A673 (cell line): ENCODE data around the gene ZBTB44. TPM values are rescaled to one million over a fixed set of nuclear protein-coding genes. Genes with fewer than 3 reads are reported as not detected.

ENCODE experiments used
- BruUV-seq: library from RNA; stranded (reverse); fragments of 400-500 nt; replicated peaks from 2 replicates; lab custom pipeline; 2021; lab: Mats Ljungman, UMichigan
- CTCF ChIA-PET: fragments of 300-600 bp; sonication (Branson Sonifier 250); formaldehyde crosslinking; loops from one replicate; lab custom pipeline; 2022; ENCODE audit warnings: antibody characterized with exemption; lab: Charles Lee
- POLR2A ChIA-PET: fragments of 300-600 bp; sonication (Branson Sonifier 250); formaldehyde crosslinking; loops from one replicate; lab custom pipeline; 2022; ENCODE audit warnings: antibody characterized with exemption; ENCODE audit not compliant: low non-redundant PET; lab: Charles Lee
- DNase-seq: peaks from one replicate; pipeline ENCODE4 v3.0.0-alpha.2; 2015; ENCODE audit warnings: low spot score
- H3K27ac ChIP-seq: fragments of 200-600 bp; sonication (generic); 2 replicates; pipeline ENCODE4 v1.5.1; 2016; ENCODE audit warnings: mixed run types, low read depth, mild to moderate bottlenecking, mixed read lengths, antibody characterized with exemption, low read length; ENCODE audit not compliant: poor library complexity, severe bottlenecking
- H3K27me3 ChIP-seq: fragments of 200-600 bp; sonication (generic); replicated peaks from 2 replicates; pipeline ENCODE4 v1.6.1; 2017; ENCODE audit warnings: mixed run types, low read depth, mild to moderate bottlenecking, mixed read lengths, antibody characterized with exemption, low read length; ENCODE audit not compliant: insufficient read depth, poor library complexity
- H3K36me3 ChIP-seq: fragments of 200-600 bp; sonication (generic); 2 replicates; pipeline ENCODE4 v1.6.1; 2016; ENCODE audit warnings: mixed run types, mild to moderate bottlenecking, mixed read lengths, antibody characterized with exemption, low read length; ENCODE audit not compliant: insufficient read depth, poor library complexity, severe bottlenecking
- H3K4me1 ChIP-seq: fragments of 200-600 bp; sonication (generic); 2 replicates; pipeline ENCODE4 v1.6.1; 2017; ENCODE audit warnings: mixed run types, mild to moderate bottlenecking, mixed read lengths, antibody characterized with exemption, low read length; ENCODE audit not compliant: insufficient read depth, poor library complexity, severe bottlenecking
- H3K4me3 ChIP-seq: fragments of 200-600 bp; sonication (generic); 2 replicates; pipeline ENCODE4 v1.5.1; 2016; ENCODE audit warnings: low read depth, mixed run types, mild to moderate bottlenecking, mixed read lengths, low read length; ENCODE audit not compliant: poor library complexity, severe bottlenecking
- H3K9me3 ChIP-seq: fragments of 200-600 bp; sonication (generic); 2 replicates; pipeline ENCODE4 v1.6.1; 2016; ENCODE audit warnings: mixed run types, low read depth, mild to moderate bottlenecking, mixed read lengths, antibody characterized with exemption, low read length; ENCODE audit not compliant: poor library complexity, severe bottlenecking
- EZH2 ChIP-seq: fragments of 200-600 bp; sonication (generic); IDR thresholded peaks from 2 replicates; pipeline ENCODE4 v1.6.1; 2017; ENCODE audit warnings: borderline replicate concordance, low read depth, mild to moderate bottlenecking, mixed read lengths, antibody characterized with exemption, low read length; ENCODE audit not compliant: poor library complexity, severe bottlenecking
- intact Hi-C: fragments of 100-400 bp; cut with micrococcal nuclease; formaldehyde crosslinking; loops from one replicate; pipeline ENCODE4 v1.10.0; 2022; ENCODE audit not compliant: unreplicated experiment
- total RNA-seq: library from RNA; stranded (reverse); gene quantifications from 2 replicates; pipeline ENCODE4 v1.2.3, GENCODE V29; 2021
- TF ChIP-seq, protein P1 (sequence below): fragments of 300-800, 200-600 bp; sonication (generic); conservative IDR thresholded peaks from 2 replicates; pipeline ENCODE4 v1.5.1; 2017; ENCODE audit warnings: low read depth, mild to moderate bottlenecking, antibody characterized with exemption, low read length, moderate library complexity, mixed read lengths

The ZBTB44 gene
- total RNA-seq, 1 experiment from 2014 or later: 37.0 TPM

DNA sequence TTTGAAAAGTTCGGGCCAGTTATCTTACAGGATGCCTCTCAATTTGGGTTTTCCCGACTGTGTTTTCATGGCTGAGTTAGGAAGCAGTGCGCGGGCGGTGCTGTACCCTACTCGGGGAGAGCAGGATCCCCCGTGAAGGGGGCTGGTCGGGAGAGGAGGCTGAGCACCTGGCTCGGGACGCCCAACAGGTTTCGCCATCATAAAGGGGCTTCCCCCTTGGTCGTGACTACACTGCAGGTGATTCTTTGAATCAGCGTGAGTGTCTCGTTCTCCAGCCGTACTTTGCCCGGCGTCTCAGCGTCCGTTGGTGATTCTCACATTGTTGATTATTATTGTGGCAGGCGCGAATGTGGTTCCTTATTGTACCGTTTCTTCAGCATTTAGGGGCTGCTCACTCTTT is 108.6 kb downstream of the ZBTB44 start:
- H3K27ac ChIP-seq: no peak overlapping the region
- intact Hi-C loops: no loop called here
- H3K4me1 ChIP-seq: no peaks in the 10 kb centered on the region
- H3K9me3 ChIP-seq: no peaks in the 10 kb centered on the region
- H3K36me3 ChIP-seq: no peaks in the 10 kb centered on the region
- no peak for DNase-seq
- no TSS peak for BruUV-seq
- ChIA-PET POLR2A (no interaction called here), CTCF (no interaction called here)
- H3K4me3 ChIP-seq: no peak overlapping the region
- TF ChIP-seq EZH2: no peak
- TF ChIP-seq, protein P1, sequence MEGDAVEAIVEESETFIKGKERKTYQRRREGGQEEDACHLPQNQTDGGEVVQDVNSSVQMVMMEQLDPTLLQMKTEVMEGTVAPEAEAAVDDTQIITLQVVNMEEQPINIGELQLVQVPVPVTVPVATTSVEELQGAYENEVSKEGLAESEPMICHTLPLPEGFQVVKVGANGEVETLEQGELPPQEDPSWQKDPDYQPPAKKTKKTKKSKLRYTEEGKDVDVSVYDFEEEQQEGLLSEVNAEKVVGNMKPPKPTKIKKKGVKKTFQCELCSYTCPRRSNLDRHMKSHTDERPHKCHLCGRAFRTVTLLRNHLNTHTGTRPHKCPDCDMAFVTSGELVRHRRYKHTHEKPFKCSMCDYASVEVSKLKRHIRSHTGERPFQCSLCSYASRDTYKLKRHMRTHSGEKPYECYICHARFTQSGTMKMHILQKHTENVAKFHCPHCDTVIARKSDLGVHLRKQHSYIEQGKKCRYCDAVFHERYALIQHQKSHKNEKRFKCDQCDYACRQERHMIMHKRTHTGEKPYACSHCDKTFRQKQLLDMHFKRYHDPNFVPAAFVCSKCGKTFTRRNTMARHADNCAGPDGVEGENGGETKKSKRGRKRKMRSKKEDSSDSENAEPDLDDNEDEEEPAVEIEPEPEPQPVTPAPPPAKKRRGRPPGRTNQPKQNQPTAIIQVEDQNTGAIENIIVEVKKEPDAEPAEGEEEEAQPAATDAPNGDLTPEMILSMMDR: no peak
- H3K27me3 ChIP-seq: no peaks in the 10 kb centered on the region

DNA sequence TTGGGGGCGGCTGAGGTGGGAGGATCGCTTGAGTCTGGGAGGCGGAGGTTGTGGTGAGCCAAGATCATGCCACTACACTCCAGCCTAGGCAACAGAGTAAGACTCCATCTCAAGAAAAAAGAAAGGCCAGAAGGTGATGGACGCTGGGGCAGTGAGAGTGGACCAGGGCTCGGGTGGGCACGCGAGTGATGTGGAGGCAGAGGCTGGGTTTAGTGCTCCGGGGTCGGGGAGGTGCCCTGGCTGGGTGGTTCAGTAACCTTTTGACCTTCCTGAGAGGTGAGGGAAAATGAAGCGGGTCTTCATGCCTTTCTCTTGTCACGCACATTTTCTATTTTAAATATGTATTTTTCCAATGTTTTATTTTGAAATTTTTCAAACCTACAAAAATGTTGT is 110.0 kb downstream of the ZBTB44 start:
- Histone ChIP-seq H3K9me3 (no peaks in the 10 kb centered on the region), H3K4me1 (no peaks in the 10 kb centered on the region), H3K27me3 (no peaks in the 10 kb centered on the region), H3K4me3 (no peak overlapping the region), H3K27ac (no peak overlapping the region), H3K36me3 (no peaks in the 10 kb centered on the region)
- TF ChIP-seq EZH2: no peak
- TF ChIP-seq, protein P1: no peak
- no TSS peak for BruUV-seq
- POLR2A ChIA-PET: no interaction called here
- no peak for DNase-seq
- intact Hi-C loops: no loop called here
- CTCF ChIA-PET: no interaction called here

DNA sequence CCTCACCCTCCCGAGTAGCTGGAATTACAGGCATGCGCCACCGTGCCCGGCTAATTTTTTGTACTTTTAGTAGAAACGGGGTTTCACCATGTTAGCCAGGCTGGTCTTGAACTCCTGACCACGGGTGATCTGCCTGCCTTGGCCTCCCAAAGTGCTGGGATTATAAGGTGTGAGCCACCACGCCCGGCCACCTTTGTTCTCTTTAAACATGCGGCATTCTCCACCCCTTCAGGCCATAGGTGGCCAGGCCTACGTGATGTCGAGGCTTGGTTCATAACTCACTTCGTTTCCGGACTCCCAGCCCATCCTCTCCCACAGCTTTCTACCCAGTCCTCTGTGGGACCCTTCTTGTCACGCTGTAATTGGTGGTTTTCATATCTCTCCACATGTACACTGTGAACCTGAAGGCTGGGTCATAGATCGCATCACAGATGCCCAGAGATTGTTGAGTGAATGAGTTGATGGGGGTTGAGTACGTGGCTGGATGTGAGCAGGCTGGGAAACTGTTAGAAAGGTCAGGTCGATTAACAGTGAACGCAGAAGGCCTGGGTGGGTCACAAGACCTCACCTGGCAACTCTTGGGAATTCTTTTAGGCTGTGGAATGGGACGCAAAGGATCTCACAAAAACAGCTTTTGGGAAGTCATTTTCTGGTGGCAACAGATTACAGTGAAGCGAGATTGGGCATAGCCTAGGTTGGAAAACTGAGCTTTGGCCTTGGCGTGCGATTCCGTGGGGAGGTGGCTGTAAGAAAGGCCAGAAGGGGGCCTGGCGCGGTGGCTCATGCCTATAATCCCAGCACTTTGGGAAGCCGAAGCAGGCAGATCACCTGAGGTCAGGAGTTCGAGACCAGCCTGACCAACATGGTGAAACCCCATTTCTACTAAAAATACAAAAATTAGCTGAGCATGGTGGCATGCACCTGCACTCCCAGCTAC is 110.7 kb downstream of the ZBTB44 start:
- CTCF ChIA-PET: no interaction called here

More for the DNA sequence above, 110.7 kb downstream of the ZBTB44 start:
- Histone ChIP-seq H3K36me3 (no peaks in the 10 kb centered on the region), H3K27me3 (no peaks in the 10 kb centered on the region), H3K4me3 (no peak overlapping the region), H3K27ac (no peak overlapping the region), H3K9me3 (no peaks in the 10 kb centered on the region), H3K4me1 (no peaks in the 10 kb centered on the region)
- POLR2A ChIA-PET: no interaction called here
- intact Hi-C loops: no loop called here
- BruUV-seq: no TSS peak
- TF ChIP-seq EZH2: no peak
- TF ChIP-seq, protein P1: no peak
- no peak for DNase-seq
